ENCODE results near the gene TEX13C.
"Not testable (repeated sequence)": the region's sequence is repeated elsewhere in the genome, so short reads cannot be mapped to it uniquely, and the experiment has no call there.

The TEX13C gene

DNA sequence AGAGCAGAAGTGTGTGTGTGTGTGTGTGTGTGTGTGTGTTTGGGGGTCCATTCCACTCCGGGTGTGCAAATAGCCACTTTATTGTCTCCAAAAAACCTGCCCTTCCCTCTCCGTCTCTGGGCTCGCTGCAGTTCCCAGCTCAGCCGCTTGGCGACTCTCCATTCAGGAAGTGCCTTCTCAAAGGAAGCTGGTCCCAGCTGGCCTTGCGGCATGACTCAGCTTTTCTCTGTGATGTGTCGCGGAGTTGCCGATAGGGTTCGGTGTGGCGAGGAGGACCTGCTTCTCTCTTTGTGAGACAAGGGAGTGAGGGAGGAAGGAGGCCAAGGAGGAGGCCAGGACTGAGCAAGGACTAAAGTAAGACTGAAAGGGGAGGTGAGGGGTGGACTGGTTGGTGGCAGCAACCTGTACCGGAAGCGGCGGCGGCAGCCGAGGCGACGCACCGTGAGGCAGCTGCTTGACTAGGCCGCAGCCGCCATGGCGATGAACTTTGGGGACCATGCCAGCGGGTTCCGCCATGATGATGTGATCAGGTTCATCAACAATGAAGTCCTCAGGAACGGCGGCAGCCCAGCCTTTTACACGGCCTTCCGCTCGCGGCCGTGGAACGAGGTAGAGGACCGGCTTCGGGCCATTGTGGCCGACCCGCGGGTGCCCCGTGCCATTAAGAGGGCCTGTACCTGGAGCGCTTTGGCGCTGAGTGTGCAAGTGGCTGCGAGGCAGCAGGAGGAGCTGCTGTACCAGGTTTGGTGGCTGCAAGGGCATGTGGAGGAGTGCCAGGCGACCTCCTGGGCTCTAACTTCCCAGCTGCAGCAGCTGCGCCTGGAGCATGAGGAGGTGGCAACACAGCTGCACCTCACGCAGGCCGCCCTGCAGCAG lies at the start of gene TEX13C:
Gene TEX13C (plus strand): TSS at position 226 of the 876 bp plus-strand sequence. CDS start 249 bp downstream, at position 475.
- no peak for DNase-seq

DNA sequence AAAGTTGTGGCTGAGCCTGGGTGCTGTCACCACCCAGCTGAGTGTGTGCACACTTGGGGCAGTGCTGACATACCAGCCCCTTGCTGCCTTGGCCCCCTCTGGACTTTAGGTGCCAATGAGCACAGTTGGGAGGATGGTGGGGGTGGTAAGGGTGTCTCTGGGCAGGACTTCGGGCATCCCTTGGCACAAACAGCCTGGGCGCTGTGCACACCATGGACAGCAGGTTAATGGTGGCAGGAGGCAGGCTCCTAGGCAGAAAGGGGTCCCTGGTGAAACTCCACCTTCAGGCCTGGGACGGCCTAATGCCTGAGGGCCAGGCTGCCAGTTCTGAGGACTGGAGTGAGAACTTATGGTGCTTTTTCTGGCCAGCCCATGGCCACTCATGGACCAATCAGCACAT lies 32.4 kb upstream of the TEX13C start:
- DNase-seq: no peak

DNA sequence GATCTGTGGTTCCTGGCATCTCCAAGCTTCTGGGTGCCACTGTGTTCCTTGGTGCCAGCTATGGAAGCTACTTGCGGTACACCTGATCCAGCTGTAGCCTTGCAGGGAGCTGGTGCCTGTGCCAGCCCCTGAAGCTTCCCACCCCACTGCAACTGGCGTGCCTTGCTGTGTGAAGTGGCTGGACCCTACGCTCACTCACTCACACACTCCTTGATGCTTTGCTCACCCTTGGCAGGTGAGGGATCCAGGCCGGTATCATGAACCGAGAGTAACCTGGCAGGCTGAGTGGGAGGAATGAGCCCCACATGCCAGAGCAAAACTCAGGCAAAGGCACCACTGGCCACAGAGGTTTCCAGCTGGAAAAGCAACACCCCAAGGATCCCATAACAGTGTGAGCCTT lies 31.3 kb upstream of the TEX13C start:
- no peak for DNase-seq

DNA sequence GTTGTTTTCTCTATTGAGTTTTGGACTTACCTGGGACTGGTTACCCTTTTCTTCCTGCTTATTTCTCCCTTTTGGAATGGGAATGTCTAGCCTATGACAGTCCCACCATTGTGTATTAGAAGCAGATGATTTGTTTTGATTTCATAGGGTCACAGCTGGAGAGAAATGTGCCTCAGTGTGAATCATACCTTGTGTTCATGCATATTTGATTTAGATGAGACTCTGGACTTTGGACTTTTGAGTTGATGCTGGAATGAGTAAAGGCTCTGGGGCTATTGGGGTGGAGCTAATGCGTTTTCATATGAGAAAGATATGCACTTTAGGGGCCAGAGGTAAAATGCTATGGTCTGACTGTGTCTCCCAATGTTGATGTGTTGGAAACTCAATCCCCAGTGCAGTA lies 30.5 kb upstream of the TEX13C start:
- DNase-seq: no peak

DNA sequence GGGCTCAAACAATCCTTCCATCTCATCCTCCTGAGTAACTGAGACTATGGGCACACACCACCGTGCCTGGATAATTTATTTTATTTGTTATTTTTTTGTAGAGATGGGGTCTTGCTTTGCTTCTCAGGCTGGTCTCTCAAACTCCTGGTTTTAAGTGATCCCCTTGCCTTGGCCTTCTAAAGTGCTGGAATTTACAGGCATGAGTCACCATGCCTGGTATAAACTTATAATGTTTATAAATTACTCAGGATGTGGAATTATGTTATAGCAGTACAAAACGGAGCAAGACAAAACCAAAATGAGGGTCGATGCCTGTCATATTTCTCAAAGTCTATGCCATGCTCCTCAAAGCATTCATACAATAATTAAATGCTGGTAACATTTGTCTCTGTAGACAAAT lies 29.8 kb upstream of the TEX13C start:
- no peak for DNase-seq

DNA sequence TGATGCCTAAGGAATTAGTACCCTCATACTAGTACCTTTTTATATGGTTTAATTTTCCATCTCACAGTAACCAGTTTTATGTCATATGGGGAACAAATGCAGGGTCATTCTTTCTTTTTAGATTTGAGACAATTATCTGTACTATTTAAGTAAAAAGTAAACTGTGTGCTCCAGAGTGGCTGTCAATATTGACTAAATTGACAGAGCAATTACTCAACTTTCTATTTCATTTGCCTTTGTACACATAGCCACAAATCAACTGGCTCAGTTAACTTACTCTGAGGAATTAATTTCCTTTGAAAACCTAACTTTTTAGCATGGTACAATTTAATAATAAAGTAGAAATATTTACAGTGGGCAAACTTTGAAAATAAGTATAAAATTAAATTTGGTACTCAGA lies 28.5 kb upstream of the TEX13C start:
- no peak for DNase-seq

DNA sequence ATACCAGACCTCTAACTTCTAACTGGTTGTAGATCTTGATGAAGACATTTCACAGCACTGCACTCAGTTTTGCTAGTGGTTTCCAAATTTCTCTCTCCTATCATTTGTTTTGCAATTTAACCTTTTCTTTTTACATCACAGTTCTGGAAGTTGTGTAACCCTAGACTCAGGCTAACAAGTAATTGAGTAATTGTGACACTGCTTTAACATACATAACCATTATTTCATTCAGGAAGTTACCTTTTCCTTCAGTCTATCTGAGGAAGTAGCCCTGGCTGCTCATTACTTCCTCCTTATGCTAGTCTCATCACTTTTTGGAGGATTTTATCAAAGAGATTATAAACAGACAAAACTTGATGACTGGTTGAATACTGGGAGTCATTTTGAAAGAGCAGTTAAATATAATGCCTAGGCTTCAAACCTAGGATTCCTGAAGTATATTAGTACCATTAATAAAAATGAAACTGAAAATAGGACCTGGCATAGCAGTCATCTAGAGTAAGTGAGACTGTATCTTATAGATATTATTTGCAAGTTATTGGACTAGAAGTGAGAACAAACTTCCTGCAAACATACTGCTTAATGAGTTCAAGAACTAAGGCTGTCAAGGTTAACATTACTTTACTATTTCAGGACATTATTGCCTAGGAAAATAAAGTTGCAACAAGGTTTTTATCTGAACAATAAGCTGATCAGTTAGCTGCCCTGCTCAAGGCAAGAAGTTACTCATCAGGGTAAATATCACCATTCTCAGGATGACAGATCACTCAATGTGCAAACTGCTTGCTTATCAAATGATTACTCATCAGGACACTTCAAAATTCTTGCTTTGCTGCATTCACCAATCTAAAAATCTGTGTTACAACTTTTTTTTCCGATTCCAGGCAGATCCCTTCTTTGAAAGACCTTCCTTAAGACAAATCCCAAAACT lies 25.6 kb upstream of the TEX13C start:
- DNase-seq: no peak

DNA sequence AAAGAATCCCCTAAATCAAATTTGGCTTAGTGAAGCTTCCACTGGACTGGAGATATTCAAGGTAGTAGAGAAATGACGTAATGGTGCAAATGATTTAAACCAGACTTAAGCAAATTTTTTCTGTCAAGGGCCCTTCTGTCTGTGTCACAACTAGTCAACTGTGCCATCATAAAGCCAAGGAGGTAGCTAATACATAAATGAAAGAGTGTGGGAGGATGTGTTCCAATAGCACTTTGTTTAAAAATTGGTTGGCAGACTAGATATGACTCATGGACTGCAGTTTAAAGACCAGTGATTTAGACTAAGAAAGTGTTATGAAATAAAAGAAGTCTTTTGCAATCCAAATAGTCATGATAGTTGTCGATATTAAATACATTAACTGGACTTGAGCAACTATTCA lies 24.3 kb upstream of the TEX13C start:
- DNase-seq: no peak

DNA sequence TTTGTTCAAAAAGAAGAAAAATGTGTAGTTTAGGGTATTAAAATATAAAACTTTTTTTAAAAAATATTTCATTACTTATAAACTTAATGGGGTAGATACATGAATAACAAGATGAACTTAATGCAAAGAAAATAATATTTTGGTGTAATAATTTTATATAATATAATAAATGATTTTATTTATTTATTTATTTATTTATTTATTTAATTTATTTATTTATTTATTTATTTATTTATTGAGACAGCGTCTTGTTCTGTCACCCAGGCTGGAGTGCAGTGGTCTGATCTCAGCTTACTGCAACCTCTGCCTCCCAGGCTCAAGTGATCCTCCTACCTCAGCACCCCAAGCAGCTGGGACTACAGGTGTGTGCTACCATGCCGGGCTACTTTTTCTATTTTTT lies 20.8 kb upstream of the TEX13C start:
- no peak for DNase-seq

DNA sequence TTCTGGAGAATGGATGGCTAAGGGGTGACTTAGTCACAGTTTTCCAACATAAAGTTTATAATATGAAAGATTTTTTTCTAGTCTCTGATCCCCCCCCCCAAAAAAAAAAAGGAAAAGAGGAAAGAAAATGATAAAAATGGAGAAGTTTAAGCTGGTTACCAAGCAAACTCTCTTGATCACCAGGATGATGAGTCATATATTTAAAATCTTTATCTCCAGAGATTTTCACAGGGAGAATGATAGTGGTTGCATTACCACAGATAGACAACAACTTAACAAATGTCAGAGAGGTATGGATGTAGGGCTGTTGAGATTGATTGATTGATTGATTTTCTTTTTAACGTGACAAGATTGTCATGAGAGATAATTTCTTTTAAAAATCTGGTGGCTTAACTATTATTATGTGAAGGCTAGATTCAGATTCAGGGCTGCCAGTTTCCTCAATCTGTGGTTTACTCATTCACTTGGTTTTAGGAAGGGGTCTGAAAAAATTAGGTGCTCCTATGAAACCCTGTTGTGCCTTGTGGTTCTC lies 13.3 kb upstream of the TEX13C start:
- DNase-seq: no peak

DNA sequence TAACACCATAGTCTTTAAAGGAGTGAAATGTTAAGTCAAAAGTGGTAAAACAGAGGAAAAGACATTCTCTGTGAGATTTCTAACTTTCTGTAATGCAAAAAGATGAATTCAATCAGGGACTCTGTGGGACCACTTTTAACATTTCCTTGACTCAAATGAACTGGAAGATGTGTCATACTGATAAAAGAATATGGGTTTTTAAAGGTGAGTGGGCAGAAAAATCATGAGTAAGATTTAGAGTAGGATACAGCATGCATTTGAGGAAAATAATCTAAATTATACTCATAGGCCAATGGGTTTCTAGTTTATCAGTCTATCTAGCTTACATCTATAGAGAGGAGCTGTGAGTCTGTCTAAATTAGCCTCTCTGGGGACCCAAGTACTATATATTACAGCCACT lies 11.0 kb upstream of the TEX13C start:
- no peak for DNase-seq

DNA sequence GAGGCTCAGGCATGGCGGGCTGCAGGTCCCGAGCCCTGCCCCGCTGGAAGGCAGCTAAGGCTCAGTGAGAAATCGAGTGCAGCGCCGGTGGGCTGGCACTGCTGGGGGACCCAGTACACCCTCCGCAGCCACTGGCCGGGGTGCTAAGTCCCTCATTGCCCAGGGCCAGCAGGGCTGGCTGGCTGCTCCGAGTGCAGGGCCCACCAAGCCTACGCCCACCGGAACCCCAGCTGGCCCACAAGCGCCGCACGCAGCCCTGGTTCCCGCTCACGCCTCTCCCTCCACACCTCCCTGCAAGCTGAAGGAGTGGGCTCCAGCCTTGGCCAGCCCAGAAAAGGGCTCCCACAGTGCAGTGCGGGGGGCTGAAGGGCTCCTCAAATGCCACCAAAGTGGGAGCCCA lies 505 bp upstream of the TEX13C start:
- DNase-seq: not testable (repeated sequence)

DNA sequence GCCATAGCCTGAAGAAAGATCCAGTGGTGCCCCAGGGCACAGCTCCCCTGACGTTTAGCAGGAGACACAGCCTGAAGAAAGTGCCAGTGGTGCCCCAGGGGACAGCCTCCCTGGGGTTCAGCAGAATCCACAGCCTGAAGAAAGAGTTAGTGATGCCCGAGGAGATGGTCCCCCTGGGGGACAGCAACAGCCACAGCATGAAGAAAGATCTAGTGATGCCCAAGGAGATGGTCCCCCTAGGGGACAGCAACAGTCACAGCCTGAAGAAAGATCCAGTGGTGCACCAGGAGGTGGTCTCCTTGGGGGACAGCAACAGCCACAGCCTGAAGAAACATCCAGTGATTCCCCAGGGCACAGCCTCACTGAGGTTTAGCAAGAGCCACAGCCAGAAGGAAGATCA lies 2.8 kb downstream of the TEX13C start:
- no peak for DNase-seq

DNA sequence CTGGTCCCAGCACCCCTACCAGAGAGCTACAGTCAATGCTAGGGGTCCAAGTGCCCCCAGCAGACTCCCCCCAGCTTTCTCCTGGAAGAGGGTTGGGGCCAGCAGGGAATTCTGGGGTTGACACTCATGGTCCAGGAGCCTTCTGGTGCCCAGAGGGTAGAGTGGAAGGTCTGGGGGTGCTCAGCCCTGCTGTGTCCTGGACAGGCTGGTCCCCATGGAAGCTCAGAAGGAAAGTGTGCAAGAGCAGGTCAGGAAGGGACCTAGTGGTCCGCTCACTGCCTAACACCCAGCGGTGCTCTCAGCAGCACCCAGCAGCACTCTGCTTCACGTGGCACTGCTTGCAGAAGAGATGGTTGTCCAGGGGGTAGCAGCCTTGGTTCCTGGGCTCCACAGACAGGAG lies 6.9 kb downstream of the TEX13C start:
- no peak for DNase-seq

DNA sequence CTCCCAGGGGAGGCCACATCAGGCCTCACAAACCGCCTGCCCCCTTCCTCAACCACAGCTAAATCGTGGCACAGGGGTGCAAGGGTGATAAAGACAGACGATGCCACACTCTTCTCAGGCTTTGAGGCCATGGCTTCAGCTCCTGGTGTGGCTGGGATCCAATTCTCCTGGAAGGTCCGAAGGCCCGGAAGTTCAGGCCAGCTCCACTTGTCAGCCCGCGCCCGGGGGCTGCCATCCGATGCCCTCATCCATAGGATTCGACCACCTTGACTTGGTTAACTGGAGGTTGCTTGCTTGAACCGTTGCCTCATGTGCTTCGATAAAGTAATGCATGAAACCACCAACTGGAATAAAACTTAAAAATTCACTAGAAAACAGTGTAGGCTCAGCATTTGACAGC lies 8.2 kb downstream of the TEX13C start:
- no peak for DNase-seq

DNA sequence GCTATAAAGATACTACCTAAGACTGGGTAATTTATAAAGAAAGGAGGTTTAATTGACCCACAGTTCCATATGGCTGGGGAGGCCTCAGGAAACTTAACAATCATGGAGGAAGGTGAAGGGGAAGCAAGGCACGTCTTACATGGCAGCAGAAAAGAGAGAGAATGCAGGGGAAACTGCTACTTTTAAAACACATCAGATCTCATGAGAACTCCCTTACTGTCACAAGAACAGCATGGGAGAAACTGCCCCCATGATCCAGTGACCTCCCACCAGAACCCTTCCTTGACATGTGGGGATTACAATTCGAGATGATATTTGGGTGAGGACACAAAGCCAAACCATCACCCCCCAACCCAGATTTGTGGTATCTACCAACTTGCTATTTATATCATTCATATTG lies 13.9 kb downstream of the TEX13C start:
- DNase-seq: no peak

DNA sequence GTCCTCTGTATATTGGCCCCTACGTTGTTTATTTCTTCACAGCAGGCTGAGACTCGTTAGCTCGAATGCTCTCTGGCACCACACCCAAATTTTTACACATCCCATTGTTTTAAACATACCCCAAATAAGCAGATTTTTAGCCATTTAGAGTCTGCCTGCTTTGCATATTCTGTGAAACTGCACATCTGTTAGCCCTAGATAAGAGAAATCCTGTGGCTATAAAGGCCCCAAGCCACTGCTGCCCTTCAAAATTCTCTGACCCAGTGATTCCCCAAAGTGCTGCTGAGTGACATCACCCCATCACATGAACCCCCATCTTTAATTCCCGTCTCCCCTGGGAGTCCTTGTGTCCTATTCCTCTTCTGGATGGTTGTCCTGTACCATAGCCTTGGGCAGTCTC lies 20.8 kb downstream of the TEX13C start:
- no peak for DNase-seq

DNA sequence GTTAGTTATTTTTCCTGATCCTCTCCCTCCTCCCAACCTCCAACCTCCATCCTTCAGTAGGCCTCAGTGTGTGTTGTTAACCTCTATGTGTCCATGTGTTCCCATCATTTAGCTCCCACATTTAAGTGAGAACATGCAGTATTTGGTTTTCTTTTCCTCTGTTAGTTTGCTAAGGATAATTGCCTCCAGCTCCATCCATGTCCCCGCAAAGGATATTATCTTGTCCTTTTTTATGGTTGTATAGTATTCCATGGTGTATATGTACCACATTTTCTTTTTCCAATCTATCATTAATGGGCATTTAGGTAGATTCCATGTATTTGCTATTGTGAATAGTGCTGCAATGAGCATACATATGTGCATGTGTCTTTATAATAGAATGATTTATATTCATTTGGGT lies 54.5 kb downstream of the TEX13C start:
- DNase-seq: no peak
